GM06990 (cell line): Measurements from ENCODE around the gene PPRC1.

Experiments used
- DNase-seq: peaks from one replicate; pipeline ENCODE4 v3.0.0-alpha.2; 2011; ENCODE audit not compliant: insufficient read length; ENCODE audit errors: extremely low read depth
- H3K27me3 ChIP-seq: replicated peaks from 2 replicates; pipeline ENCODE4 v1.6.0; 2011; ENCODE audit warnings: low read length; ENCODE audit not compliant: control insufficient read depth, insufficient read depth
- H3K36me3 ChIP-seq: 2 replicates; pipeline ENCODE4 v1.5.1; 2011; ENCODE audit warnings: low read length; ENCODE audit not compliant: control insufficient read depth, insufficient read depth
- H3K4me3 ChIP-seq: replicated peaks from 2 replicates; pipeline ENCODE4 v1.5.1; 2011; ENCODE audit warnings: low read depth, mild to moderate bottlenecking, control low read depth, low read length
- TF ChIP-seq, protein P1 (sequence below): IDR thresholded peaks from 2 replicates; pipeline ENCODE4 v1.5.1; 2011; ENCODE audit warnings: low read length, control low read depth, mild to moderate bottlenecking, inconsistent platforms; ENCODE audit not compliant: insufficient read depth, poor library complexity, severe bottlenecking

The PPRC1 gene, protein sequence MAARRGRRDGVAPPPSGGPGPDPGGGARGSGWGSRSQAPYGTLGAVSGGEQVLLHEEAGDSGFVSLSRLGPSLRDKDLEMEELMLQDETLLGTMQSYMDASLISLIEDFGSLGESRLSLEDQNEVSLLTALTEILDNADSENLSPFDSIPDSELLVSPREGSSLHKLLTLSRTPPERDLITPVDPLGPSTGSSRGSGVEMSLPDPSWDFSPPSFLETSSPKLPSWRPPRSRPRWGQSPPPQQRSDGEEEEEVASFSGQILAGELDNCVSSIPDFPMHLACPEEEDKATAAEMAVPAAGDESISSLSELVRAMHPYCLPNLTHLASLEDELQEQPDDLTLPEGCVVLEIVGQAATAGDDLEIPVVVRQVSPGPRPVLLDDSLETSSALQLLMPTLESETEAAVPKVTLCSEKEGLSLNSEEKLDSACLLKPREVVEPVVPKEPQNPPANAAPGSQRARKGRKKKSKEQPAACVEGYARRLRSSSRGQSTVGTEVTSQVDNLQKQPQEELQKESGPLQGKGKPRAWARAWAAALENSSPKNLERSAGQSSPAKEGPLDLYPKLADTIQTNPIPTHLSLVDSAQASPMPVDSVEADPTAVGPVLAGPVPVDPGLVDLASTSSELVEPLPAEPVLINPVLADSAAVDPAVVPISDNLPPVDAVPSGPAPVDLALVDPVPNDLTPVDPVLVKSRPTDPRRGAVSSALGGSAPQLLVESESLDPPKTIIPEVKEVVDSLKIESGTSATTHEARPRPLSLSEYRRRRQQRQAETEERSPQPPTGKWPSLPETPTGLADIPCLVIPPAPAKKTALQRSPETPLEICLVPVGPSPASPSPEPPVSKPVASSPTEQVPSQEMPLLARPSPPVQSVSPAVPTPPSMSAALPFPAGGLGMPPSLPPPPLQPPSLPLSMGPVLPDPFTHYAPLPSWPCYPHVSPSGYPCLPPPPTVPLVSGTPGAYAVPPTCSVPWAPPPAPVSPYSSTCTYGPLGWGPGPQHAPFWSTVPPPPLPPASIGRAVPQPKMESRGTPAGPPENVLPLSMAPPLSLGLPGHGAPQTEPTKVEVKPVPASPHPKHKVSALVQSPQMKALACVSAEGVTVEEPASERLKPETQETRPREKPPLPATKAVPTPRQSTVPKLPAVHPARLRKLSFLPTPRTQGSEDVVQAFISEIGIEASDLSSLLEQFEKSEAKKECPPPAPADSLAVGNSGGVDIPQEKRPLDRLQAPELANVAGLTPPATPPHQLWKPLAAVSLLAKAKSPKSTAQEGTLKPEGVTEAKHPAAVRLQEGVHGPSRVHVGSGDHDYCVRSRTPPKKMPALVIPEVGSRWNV (N-terminal part only)

GRCh38 chr10:102132563-102133372, at the start of gene PPRC1:
Gene PPRC1 (plus strand): TSS chr10:102133040. CDS start chr10:102133069, 29 bp downstream.
- H3K27me3 ChIP-seq: no peaks in the 10 kb centered on the region
- TF ChIP-seq, protein P1, sequence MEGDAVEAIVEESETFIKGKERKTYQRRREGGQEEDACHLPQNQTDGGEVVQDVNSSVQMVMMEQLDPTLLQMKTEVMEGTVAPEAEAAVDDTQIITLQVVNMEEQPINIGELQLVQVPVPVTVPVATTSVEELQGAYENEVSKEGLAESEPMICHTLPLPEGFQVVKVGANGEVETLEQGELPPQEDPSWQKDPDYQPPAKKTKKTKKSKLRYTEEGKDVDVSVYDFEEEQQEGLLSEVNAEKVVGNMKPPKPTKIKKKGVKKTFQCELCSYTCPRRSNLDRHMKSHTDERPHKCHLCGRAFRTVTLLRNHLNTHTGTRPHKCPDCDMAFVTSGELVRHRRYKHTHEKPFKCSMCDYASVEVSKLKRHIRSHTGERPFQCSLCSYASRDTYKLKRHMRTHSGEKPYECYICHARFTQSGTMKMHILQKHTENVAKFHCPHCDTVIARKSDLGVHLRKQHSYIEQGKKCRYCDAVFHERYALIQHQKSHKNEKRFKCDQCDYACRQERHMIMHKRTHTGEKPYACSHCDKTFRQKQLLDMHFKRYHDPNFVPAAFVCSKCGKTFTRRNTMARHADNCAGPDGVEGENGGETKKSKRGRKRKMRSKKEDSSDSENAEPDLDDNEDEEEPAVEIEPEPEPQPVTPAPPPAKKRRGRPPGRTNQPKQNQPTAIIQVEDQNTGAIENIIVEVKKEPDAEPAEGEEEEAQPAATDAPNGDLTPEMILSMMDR: peak; percentile 89

GRCh38 chr10:102083541-102083940, 49.3 kb upstream of the PPRC1 start:
- DNase-seq: no peak

More at GRCh38 chr10:102132563-102133372, at the start of gene PPRC1:
- Histone ChIP-seq H3K36me3 (peaks cover 3% of the 10 kb centered on the region), H3K4me3 (peak within 1 kb of the TSS; percentile 89)
- peak; percentile 93 for DNase-seq

DNA sequence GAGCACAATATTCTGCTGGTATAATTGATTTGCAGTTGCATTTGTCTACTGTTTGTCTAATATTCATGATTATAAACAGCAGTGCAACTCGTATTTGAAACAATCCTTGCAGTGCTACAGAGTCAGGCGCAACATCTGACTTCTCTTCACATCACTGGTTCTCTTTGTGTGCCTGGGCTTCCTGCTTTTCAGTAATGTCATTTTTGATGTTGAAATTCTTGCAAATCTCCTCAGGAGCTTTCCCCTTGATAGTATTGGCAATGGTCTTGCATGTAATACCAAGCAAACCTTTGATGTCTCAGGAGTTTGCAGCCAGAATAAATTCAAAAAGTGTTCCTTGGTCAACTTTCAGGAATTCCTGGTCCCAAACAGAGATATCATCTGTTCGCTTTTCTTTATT, 47.5 kb upstream of the PPRC1 start:
- Histone ChIP-seq H3K4me3 (no peak overlapping the region), H3K27me3 (no peaks in the 10 kb centered on the region), H3K36me3 (no peaks in the 10 kb centered on the region)
- DNase-seq: no peak
- TF ChIP-seq, protein P1: no peak

More at GRCh38 chr10:102083541-102083940, 49.3 kb upstream of the PPRC1 start:
- no peaks in the 10 kb centered on the region for H3K27me3 ChIP-seq
- TF ChIP-seq, protein P1: no peak
- no peak overlapping the region for H3K4me3 ChIP-seq
- no peaks in the 10 kb centered on the region for H3K36me3 ChIP-seq

DNA sequence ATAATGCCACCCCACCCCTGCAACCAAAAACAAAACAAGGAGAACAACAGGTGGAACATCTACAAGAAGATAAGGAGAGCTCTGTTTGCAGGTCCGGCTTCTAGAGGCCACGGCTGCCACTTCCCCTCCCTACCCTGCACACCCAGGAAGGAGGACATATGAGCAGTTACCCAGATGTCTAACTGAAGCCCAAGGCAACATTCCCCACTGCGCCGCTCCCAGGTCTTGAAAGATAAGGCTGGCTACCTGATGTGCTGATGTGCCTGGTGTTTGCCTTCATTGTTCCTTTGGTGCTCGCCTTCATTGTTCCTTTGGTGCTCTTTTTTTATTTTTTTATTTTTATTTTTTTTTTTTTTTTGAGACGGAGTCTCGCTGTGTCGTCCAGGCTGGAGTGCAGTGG, 46.6 kb upstream of the PPRC1 start:
- no peak for DNase-seq
- Histone ChIP-seq H3K4me3 (no peak overlapping the region), H3K27me3 (no peaks in the 10 kb centered on the region), H3K36me3 (no peaks in the 10 kb centered on the region)
- TF ChIP-seq, protein P1: no peak
